NCI-H1694 treated with DMSO at 0.1 percent for 48 hours (cell line): Measurements from ENCODE around the gene ANKS1B.
"Not testable (repeated sequence)": the region's sequence is repeated elsewhere in the genome, so short reads cannot be mapped to it uniquely, and the experiment has no call there.

Source experiments
- DNase-seq: peaks from one replicate; lab custom pipeline; 2025; lab: John Stamatoyannopoulos, UW

The ANKS1B gene

GRCh38 chr12:99870085-99870484 lies 114.7 kb downstream of the ANKS1B start:
- DNase-seq, result no peak

- no peak for DNase-seq
Observed at GRCh38 chr12:99861731-99862130, 123.0 kb downstream of the ANKS1B start.

- DNase-seq, result no peak
Observed at GRCh38 chr12:99859126-99859525, 125.6 kb downstream of the ANKS1B start.

- DNase-seq, result no peak
Observed at GRCh38 chr12:99852666-99853065, 132.1 kb downstream of the ANKS1B start.

GRCh38 chr12:99847936-99848335 lies 136.8 kb downstream of the ANKS1B start:
- no peak for DNase-seq

- DNase-seq, result no peak
Observed at GRCh38 chr12:99834710-99835109, 150.0 kb downstream of the ANKS1B start.

GRCh38 chr12:99833397-99833796 lies 151.3 kb downstream of the ANKS1B start:
- no peak for DNase-seq

- peak; percentile 53 for DNase-seq
Observed at GRCh38 chr12:99824900-99825542, 159.7 kb downstream of the ANKS1B start.

- DNase-seq, result no peak
Observed at GRCh38 chr12:99822273-99822672, 162.5 kb downstream of the ANKS1B start.

- DNase-seq, result peak; percentile 94
Observed at GRCh38 chr12:99810718-99811593, 173.8 kb downstream of the ANKS1B start.

GRCh38 chr12:99809909-99810308 lies 174.8 kb downstream of the ANKS1B start:
- no peak for DNase-seq

GRCh38 chr12:99806304-99806703 lies 178.4 kb downstream of the ANKS1B start:
- DNase-seq, result no peak

- DNase-seq, result no peak
Observed at GRCh38 chr12:99804715-99805114, 180.0 kb downstream of the ANKS1B start.

- DNase-seq, result no peak
Observed at GRCh38 chr12:99800605-99801004, 184.1 kb downstream of the ANKS1B start.

- DNase-seq, result not testable (repeated sequence)
Observed at GRCh38 chr12:99797931-99798330, 186.8 kb downstream of the ANKS1B start.

- no peak for DNase-seq
Observed at GRCh38 chr12:99783421-99783820, 201.3 kb downstream of the ANKS1B start.

- no peak for DNase-seq
Observed at GRCh38 chr12:99772274-99772673, 212.5 kb downstream of the ANKS1B start.

- no peak for DNase-seq
Observed at GRCh38 chr12:99771659-99772058, 213.1 kb downstream of the ANKS1B start.

- DNase-seq, result no peak
Observed at GRCh38 chr12:99769396-99769980, 215.2 kb downstream of the ANKS1B start.

- no peak for DNase-seq
Observed at GRCh38 chr12:99768758-99769157, 216.0 kb downstream of the ANKS1B start.

- DNase-seq, result peak; percentile 34
Observed at GRCh38 chr12:99767809-99768208, 216.9 kb downstream of the ANKS1B start.

GRCh38 chr12:99766408-99766807 lies 218.3 kb downstream of the ANKS1B start:
- DNase-seq, result no peak
